ENCODE results near the gene RTN4IP1. TPM values are rescaled to one million over a fixed set of nuclear protein-coding genes. Genes with fewer than 3 reads are reported as not detected.

Gene RTN4IP1
- total RNA-seq, 1 experiment from 2014 or later: 11.2 TPM

GRCh38 chr6:106572875-106573585 lies 56.3 kb downstream of the RTN4IP1 start:
- Mint-ChIP-seq H3K9me3 (ENCODE audit: unreplicated experiment) (no peaks in the 10 kb centered on the region), H3K4me3 (ENCODE audit: unreplicated experiment) (no peak overlapping the region), H3K27me3 (ENCODE audit: insufficient read depth, unreplicated experiment) (no peaks in the 10 kb centered on the region), H3K27ac (ENCODE audit: unreplicated experiment) (no peak overlapping the region), H3K36me3 (ENCODE audit: insufficient read depth, unreplicated experiment) (no peaks in the 10 kb centered on the region), H3K4me1 (ENCODE audit: low read depth, unreplicated experiment) (no peaks in the 10 kb centered on the region)
- Histone ChIP-seq H3K4me1 (no peaks in the 10 kb centered on the region), H3K4me3 (ENCODE audit: low read depth, low read length) (no peak overlapping the region), H3K9me3 (no peaks in the 10 kb centered on the region), H3K27me3 (replicated peaks; ENCODE audit: control insufficient read depth, insufficient read depth, low read length) (no peaks in the 10 kb centered on the region), H3K36me3 (ENCODE audit: control insufficient read depth, insufficient read depth, low read length) (no peaks in the 10 kb centered on the region)
- no peak for DNase-seq
- BruUV-seq (replicated peaks): no TSS peak
- intact Hi-C loops (cut with micrococcal nuclease; ENCODE audit: unreplicated experiment): no loop called here
- no peak for TF ChIP-seq CTCF (IDR thresholded peaks at IDR 0.05; ENCODE audit: insufficient read depth in 1 of 2, low read depth in 1 of 2, low read length in 1 of 2, severe bottlenecking in 1 of 2, unreplicated experiment in 1 of 2)
- POLR2A ChIA-PET: interaction anchor here (0.5 kb wide), 1 partner anchor 1291 kb away, joined by 4 read pairs; no protein-coding TSS in a partner anchor
- CTCF ChIA-PET: interaction anchor here (0.5 kb wide), 1 partner anchor 212 kb away, joined by 3 read pairs; the partner anchor contains the start of gene CRYBG1

- Mint-ChIP-seq H3K27ac (ENCODE audit: unreplicated experiment) (no peak overlapping the region), H3K36me3 (ENCODE audit: insufficient read depth, unreplicated experiment) (no peaks in the 10 kb centered on the region), H3K4me3 (ENCODE audit: unreplicated experiment) (no peak overlapping the region), H3K9me3 (ENCODE audit: unreplicated experiment) (no peaks in the 10 kb centered on the region), H3K27me3 (ENCODE audit: insufficient read depth, unreplicated experiment) (no peaks in the 10 kb centered on the region), H3K4me1 (ENCODE audit: low read depth, unreplicated experiment) (no peaks in the 10 kb centered on the region)
- POLR2A ChIA-PET: interaction anchor here (0.5 kb wide), 1 partner anchor 1291 kb away, joined by 4 read pairs; no protein-coding TSS in a partner anchor
- Histone ChIP-seq H3K27me3 (replicated peaks; ENCODE audit: control insufficient read depth, insufficient read depth, low read length) (no peaks in the 10 kb centered on the region), H3K9me3 (no peaks in the 10 kb centered on the region), H3K36me3 (ENCODE audit: control insufficient read depth, insufficient read depth, low read length) (no peaks in the 10 kb centered on the region), H3K4me1 (no peaks in the 10 kb centered on the region), H3K4me3 (ENCODE audit: low read depth, low read length) (no peak overlapping the region)
- DNase-seq: no peak
- BruUV-seq (replicated peaks): no TSS peak
- TF ChIP-seq CTCF (IDR thresholded peaks at IDR 0.05; ENCODE audit: insufficient read depth in 1 of 2, low read depth in 1 of 2, low read length in 1 of 2, severe bottlenecking in 1 of 2, unreplicated experiment in 1 of 2): no peak
- CTCF ChIA-PET: no interaction called here
- intact Hi-C loops (cut with micrococcal nuclease; ENCODE audit: unreplicated experiment): no loop called here
These were observed 56.9 kb downstream of the RTN4IP1 start for GRCh38 chr6:106572436-106572835.

- no peak overlapping the region for H3K4me3 Mint-ChIP-seq (ENCODE audit: unreplicated experiment)
- intact Hi-C loops (cut with micrococcal nuclease; ENCODE audit: unreplicated experiment): loop anchor here (5.0 kb wide), 1 partner anchor 408 kb away; no protein-coding TSS in a partner anchor
- H3K9me3 ChIP-seq: no peaks in the 10 kb centered on the region
- no peak for TF ChIP-seq CTCF (IDR thresholded peaks at IDR 0.05; ENCODE audit: insufficient read depth in 1 of 2, low read depth in 1 of 2, low read length in 1 of 2, severe bottlenecking in 1 of 2, unreplicated experiment in 1 of 2)
- DNase-seq: no peak
- no peak overlapping the region for H3K27ac Mint-ChIP-seq (ENCODE audit: unreplicated experiment)
- H3K4me1 Mint-ChIP-seq (ENCODE audit: low read depth, unreplicated experiment): no peaks in the 10 kb centered on the region
- POLR2A ChIA-PET: no interaction called here
- H3K9me3 Mint-ChIP-seq (ENCODE audit: unreplicated experiment): no peaks in the 10 kb centered on the region
- H3K27me3 ChIP-seq (replicated peaks; ENCODE audit: control insufficient read depth, insufficient read depth, low read length): no peaks in the 10 kb centered on the region
- H3K36me3 Mint-ChIP-seq (ENCODE audit: insufficient read depth, unreplicated experiment): peaks cover 5% of the 10 kb centered on the region
- no peak overlapping the region for H3K4me3 ChIP-seq (ENCODE audit: low read depth, low read length)
- H3K4me1 ChIP-seq: no peaks in the 10 kb centered on the region
- H3K36me3 ChIP-seq (ENCODE audit: control insufficient read depth, insufficient read depth, low read length): no peaks in the 10 kb centered on the region
- no peaks in the 10 kb centered on the region for H3K27me3 Mint-ChIP-seq (ENCODE audit: insufficient read depth, unreplicated experiment)
- BruUV-seq (replicated peaks): no TSS peak
- CTCF ChIA-PET: no interaction called here
These were observed 59.9 kb downstream of the RTN4IP1 start for GRCh38 chr6:106569428-106569827.
